ENCODE data around the gene PSTPIP1. TPM values are rescaled to one million over a fixed set of nuclear protein-coding genes. Genes with fewer than 3 reads are reported as not detected.

PSTPIP1 gene
- total RNA-seq, 6 experiments from 2014 or later, result 1.2 to 4.9 (median 2.2) TPM

DNA sequence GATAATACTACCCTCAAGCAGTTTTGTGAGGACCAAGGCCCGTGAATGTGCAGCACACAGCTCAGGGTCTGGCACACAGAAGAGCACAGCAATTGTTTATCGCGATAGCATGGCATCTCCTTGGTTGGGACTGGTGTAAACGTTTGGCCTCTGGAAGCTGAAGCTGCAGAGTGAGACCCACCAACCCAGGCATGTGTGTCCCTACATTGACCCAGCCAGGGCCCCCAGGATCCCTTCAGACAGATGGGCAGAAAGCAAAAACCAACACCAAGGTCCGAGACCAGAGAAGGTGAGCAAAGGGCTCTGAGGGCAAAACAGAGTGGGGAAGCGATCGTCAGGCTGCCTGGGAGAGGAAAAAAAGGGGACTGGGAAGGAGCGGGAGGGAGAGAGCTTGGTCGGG is 12.6 kb upstream of the PSTPIP1 start:
- H3K9me3 ChIP-seq, result no peaks in the 10 kb centered on the region
- no peaks in the 10 kb centered on the region for H3K4me1 ChIP-seq
- no peak overlapping the region for H3K27ac ChIP-seq
- no peaks in the 10 kb centered on the region for H3K36me3 ChIP-seq
- TF ChIP-seq, protein P1, sequence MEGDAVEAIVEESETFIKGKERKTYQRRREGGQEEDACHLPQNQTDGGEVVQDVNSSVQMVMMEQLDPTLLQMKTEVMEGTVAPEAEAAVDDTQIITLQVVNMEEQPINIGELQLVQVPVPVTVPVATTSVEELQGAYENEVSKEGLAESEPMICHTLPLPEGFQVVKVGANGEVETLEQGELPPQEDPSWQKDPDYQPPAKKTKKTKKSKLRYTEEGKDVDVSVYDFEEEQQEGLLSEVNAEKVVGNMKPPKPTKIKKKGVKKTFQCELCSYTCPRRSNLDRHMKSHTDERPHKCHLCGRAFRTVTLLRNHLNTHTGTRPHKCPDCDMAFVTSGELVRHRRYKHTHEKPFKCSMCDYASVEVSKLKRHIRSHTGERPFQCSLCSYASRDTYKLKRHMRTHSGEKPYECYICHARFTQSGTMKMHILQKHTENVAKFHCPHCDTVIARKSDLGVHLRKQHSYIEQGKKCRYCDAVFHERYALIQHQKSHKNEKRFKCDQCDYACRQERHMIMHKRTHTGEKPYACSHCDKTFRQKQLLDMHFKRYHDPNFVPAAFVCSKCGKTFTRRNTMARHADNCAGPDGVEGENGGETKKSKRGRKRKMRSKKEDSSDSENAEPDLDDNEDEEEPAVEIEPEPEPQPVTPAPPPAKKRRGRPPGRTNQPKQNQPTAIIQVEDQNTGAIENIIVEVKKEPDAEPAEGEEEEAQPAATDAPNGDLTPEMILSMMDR (IDR thresholded peaks at IDR 0.05), result no peak
- no peak for TF ChIP-seq POLR2A (IDR thresholded peaks at IDR 0.05)
- DNase-seq (no peak), ATAC-seq (no peak)
- intact Hi-C loops (cut with DNase I), result no loop called here
- H3K27me3 ChIP-seq, result no peaks in the 10 kb centered on the region
- WGBS (ENCODE audit: insufficient coverage, low coverage, low lambda C conversion rate, missing lambda C conversion rate), result 70% methylated on average over 8 of the region's 9 CpGs
- H3K4me3 ChIP-seq, result no peak overlapping the region

- H3K9me3 ChIP-seq, result no peaks in the 10 kb centered on the region
- DNase-seq (no peak), ATAC-seq (no peak)
- 33% methylated on average over 3 of the region's 6 CpGs for WGBS (ENCODE audit: insufficient coverage, low coverage, low lambda C conversion rate, missing lambda C conversion rate)
- no peaks in the 10 kb centered on the region for H3K36me3 ChIP-seq
- TF ChIP-seq, protein P1 (IDR thresholded peaks at IDR 0.05), result no peak
- TF ChIP-seq POLR2A (IDR thresholded peaks at IDR 0.05), result no peak
- H3K27ac ChIP-seq, result no peak overlapping the region
- H3K4me3 ChIP-seq, result no peak overlapping the region
- no peaks in the 10 kb centered on the region for H3K27me3 ChIP-seq
- intact Hi-C loops (cut with DNase I), result no loop called here
- no peaks in the 10 kb centered on the region for H3K4me1 ChIP-seq
Observed at GRCh38 chr15:76982756-76983155, 12.2 kb upstream of the PSTPIP1 start.

DNA sequence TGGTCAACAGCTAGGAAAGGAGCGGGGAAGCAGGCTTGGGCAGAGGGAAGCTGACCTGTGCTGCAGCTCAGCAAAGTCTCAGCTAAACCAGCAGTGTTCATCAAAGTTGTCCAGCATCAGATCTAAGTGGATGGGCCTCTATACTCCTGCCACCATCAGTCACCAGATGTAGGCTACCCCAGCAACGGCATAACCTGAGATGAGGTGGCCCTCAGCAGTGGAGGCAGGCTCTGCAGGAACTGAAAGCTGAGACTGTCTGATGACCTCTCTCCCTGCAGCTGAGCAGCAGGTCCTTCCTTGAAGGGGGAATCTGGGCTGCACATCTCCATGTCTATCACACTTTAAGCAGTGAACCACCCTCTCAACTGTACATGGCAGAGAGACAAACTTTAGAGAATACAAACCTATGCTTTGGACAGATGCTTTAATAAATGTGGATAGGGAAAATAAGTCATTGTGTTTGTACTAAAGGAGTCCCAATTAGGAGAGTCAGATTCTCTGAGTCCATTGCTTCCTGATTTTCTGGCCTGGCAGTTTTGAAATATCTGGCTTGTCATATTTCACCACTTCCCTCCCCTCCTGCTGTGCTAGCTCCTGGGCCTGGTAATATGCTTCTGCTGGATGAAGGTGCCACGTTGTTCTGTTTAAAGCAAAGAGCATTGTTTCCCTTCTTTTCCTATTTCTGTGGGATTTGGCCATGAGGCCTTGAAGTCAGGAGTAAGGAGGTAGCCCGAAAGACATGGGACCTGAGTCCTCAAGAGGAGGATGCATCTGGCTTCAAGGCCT is 11.1 kb upstream of the PSTPIP1 start:
- Histone ChIP-seq H3K4me1 (no peaks in the 10 kb centered on the region), H3K27ac (no peak overlapping the region), H3K9me3 (no peaks in the 10 kb centered on the region), H3K36me3 (no peaks in the 10 kb centered on the region), H3K27me3 (no peaks in the 10 kb centered on the region), H3K4me3 (no peak overlapping the region)
- ATAC-seq (peak; percentile 34 to 59 (median 48)), DNase-seq (no peak)
- intact Hi-C loops (cut with DNase I), result no loop called here
- no peak for TF ChIP-seq POLR2A (IDR thresholded peaks at IDR 0.05)
- TF ChIP-seq, protein P1 (IDR thresholded peaks at IDR 0.05), result no peak
- WGBS (ENCODE audit: insufficient coverage, low coverage, low lambda C conversion rate, missing lambda C conversion rate), result 54% methylated on average over 4 of the region's 4 CpGs

GRCh38 chr15:76986743-76987142 is 8.2 kb upstream of the PSTPIP1 start:
- Histone ChIP-seq H3K9me3 (no peaks in the 10 kb centered on the region), H3K4me1 (no peaks in the 10 kb centered on the region), H3K36me3 (no peaks in the 10 kb centered on the region), H3K27ac (no peak overlapping the region), H3K27me3 (no peaks in the 10 kb centered on the region), H3K4me3 (no peak overlapping the region)
- TF ChIP-seq POLR2A (IDR thresholded peaks at IDR 0.05), result no peak
- TF ChIP-seq, protein P1 (IDR thresholded peaks at IDR 0.05), result no peak
- no peak for DNase-seq
- WGBS (ENCODE audit: insufficient coverage, low coverage, low lambda C conversion rate, missing lambda C conversion rate), result 77% methylated on average over 2 of the region's 3 CpGs
- intact Hi-C loops (cut with DNase I), result no loop called here
- no peak for ATAC-seq

Data from right lobe of liver (tissue), 6 donors.